Measurements from ENCODE around the gene ZCCHC14. TPM values are rescaled to one million over a fixed set of nuclear protein-coding genes. Genes with fewer than 3 reads are reported as not detected.
"Not testable (repeated sequence)": the region's sequence is repeated elsewhere in the genome, so short reads cannot be mapped to it uniquely, and the experiment has no call there.

Gene ZCCHC14
- total and polyA plus RNA-seq, 10 donors: 1.6 to 18.3 (median 13.2) TPM

DNA sequence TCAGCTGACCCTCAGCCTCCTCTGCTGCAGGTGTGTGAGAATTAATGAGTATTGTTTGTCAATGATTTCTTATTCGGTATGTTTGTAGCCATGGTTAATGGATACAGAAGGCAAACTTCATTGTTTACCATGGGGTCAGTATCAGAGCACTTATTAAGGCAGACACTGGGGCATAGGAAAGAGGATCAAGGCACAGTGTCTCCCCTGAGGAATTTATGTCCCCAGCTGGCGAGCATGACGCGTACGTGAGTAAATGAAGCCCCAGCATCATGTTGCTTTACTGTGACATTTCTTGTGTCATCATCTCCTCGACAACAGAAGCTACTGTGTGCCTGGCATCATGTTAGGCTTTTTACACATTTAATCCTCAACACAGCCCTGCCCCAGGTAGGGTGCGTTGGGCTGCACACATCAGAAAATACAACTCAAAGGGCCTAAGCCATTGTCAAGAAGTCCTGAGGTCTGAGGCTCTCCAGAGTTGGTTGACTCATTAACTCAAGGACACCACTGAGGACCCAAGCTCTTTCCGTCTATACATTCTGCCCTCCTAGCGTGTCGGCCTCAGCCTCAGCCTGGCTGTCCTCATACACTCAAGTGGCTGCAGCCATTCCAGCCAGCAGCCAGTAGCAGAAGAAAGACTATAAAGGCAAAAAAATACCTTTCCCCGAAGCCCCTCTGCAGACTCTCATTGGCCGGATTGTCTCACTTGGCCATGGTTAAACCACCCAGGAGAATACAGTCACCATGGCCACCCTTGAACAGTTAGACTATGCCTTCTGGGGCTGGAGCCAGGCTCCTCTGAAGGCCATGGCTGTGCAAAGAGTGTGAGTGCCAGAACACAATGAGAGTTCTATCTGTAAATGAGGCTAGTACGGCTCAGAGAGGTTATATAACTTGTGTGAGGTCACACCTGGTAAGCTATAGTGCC, 13.9 kb upstream of the ZCCHC14 start:
- Histone ChIP-seq H3K4me1 (peaks cover 0 to 25% (median 15%) of the 10 kb centered on the region in 6 donors), H3K9me3 (no peaks in the 10 kb centered on the region), H3K36me3 (no peaks in the 10 kb centered on the region), H3K27me3 (replicated peaks in 1 of 7) (peaks cover 0 to 63% (median 7%) of the 10 kb centered on the region in 7 donors), H3K27ac (peak overlapping the region in 1 of 8 donors; percentile 64), H3K4me3 (no peak overlapping the region)
- intact Hi-C loops (cut with DNase I; ENCODE audit: low total_unique reads): no loop called here
- peak; percentile 12 for DNase-seq
- TF ChIP-seq, protein P1, sequence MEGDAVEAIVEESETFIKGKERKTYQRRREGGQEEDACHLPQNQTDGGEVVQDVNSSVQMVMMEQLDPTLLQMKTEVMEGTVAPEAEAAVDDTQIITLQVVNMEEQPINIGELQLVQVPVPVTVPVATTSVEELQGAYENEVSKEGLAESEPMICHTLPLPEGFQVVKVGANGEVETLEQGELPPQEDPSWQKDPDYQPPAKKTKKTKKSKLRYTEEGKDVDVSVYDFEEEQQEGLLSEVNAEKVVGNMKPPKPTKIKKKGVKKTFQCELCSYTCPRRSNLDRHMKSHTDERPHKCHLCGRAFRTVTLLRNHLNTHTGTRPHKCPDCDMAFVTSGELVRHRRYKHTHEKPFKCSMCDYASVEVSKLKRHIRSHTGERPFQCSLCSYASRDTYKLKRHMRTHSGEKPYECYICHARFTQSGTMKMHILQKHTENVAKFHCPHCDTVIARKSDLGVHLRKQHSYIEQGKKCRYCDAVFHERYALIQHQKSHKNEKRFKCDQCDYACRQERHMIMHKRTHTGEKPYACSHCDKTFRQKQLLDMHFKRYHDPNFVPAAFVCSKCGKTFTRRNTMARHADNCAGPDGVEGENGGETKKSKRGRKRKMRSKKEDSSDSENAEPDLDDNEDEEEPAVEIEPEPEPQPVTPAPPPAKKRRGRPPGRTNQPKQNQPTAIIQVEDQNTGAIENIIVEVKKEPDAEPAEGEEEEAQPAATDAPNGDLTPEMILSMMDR (IDR thresholded peaks at IDR 0.05 in 8 of 11, conservative IDR thresholded peaks at IDR 0.05 in 3 of 11): no peak
- TF ChIP-seq POLR2A (IDR thresholded peaks at IDR 0.05) (no peak), POLR2AphosphoS5 (IDR thresholded peaks at IDR 0.05) (no peak)
- 84 to 90% (median 88%) methylated on average over 11 to 13 of the region's 13 CpGs for WGBS, 5 donors

DNA sequence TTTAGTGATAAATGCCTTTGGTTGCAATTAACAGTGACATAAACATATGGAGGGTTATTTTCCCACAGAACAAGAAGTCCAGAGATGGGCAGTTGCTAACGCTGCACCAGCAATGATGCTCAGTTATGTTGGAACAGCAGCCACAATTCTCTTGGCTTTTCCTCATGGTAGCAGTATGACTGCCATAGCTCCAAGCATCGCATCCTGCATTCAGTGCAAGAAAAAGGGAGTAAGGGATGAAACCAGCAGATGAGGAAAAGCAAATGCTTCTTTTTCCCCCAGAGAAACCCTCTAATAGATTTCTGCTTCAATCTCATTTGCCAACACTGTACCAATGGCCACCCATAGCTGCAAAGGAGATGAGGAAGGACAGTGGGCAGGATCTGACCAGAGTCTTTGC, 13.0 kb upstream of the ZCCHC14 start:
- H3K27ac ChIP-seq: no peak overlapping the region
- H3K27me3 ChIP-seq (replicated peaks in 1 of 7): peaks cover 0 to 67% (median 7%) of the 10 kb centered on the region in 7 donors
- no peaks in the 10 kb centered on the region for H3K36me3 ChIP-seq
- no peak overlapping the region for H3K4me3 ChIP-seq
- intact Hi-C loops (cut with DNase I; ENCODE audit: low total_unique reads): no loop called here
- TF ChIP-seq POLR2AphosphoS5 (IDR thresholded peaks at IDR 0.05): no peak
- no peaks in the 10 kb centered on the region for H3K9me3 ChIP-seq
- WGBS, 5 donors: 88 to 100% (median 98%) methylated on average over 2 of the region's 2 CpGs
- H3K4me1 ChIP-seq: peaks cover 0 to 25% (median 15%) of the 10 kb centered on the region in 6 donors
- DNase-seq: peak; percentile 4

DNA sequence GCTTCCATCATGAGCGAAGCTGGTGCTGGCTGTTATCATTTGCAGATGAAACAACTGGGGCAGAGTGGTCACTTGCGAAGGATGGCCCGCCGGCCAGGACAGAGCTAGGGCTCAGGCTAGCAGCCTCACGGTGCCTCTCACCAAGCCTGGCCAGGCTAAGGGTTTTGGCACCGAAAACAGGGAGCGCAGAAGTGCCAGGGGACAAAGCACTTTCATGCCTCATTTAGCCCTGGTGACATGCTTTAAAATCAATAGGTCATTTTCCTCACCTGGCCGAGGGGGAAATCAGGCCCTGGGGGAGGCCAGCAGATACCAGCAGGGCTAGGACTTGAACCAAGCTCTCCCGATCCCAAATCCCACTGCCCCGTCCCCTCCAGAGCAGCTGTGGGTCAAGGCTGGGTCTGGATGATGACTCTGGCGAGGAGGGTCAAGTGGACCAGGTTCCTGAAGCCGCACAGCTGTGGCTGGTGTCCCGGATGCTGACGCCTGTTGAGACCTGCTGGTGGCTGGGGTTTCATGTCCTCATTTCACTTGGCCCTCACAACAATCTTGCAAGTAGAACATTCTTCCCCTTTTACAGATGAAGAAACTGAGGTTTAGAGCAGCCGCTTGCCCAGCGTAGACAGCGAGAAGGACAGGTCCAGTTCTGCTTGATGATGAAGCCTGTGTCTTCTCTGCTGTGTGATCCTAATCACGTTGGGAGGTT, 10.6 kb upstream of the ZCCHC14 start:
- H3K4me3 ChIP-seq; H3K27ac ChIP-seq; H3K9me3 ChIP-seq; intact Hi-C loops (cut with DNase I; ENCODE audit: low total_unique reads); H3K36me3 ChIP-seq: not testable (repeated sequence)
- Histone ChIP-seq H3K4me1 (peaks cover 0 to 22% (median 14%) of the 10 kb centered on the region in 6 donors), H3K27me3 (replicated peaks in 1 of 7) (peaks cover 0 to 80% (median 7%) of the 10 kb centered on the region in 7 donors)
- WGBS, 5 donors: 65 to 84% (median 75%) methylated on average over 17 to 18 of the region's 18 CpGs
- DNase-seq: peak; percentile 66

DNA sequence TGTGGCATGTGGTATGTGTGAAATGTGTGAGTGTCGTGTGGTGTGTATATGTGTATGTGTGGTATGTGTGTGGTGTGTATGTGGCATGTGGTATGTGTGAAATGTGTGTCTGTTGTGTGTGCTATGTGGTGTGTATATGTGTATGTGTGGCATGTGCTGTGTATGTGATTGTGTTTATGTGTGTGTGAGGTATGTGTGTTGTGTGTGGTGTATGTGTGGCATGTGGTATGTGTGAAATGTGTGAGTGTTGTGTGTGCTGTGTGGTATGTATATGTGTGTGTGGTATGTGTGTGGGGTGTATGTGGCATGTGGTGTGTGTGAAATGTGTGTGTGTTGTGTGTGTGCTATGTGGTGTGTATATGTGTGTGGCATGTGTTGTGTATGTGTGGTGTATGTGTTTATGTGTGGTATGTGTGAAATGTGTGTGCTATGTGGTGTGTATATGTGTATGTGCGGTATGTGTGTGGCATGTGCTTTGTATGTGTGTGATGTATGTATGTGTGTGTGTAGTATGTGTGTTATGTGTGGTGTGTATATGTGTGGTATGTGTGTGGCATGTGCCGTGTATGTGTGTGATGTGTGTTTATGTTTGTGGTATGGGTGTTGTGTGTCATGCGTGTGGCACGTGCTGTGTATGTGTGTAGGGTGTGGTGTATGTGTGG, 9.6 kb upstream of the ZCCHC14 start:
- H3K27ac ChIP-seq: no peak overlapping the region
- no peaks in the 10 kb centered on the region for H3K9me3 ChIP-seq
- H3K27me3 ChIP-seq (replicated peaks in 1 of 7): peaks cover 0 to 79% (median 7%) of the 10 kb centered on the region in 7 donors
- no peak overlapping the region for H3K4me3 ChIP-seq
- H3K36me3 ChIP-seq: no peaks in the 10 kb centered on the region
- 90 to 97% (median 93%) methylated on average over 5 of the region's 5 CpGs for WGBS, 5 donors
- DNase-seq: peak; percentile 5
- TF ChIP-seq POLR2AphosphoS5 (IDR thresholded peaks at IDR 0.05) (no peak), POLR2A (IDR thresholded peaks at IDR 0.05) (no peak)
- TF ChIP-seq, protein P1 (IDR thresholded peaks at IDR 0.05 in 8 of 11, conservative IDR thresholded peaks at IDR 0.05 in 3 of 11): no peak
- H3K4me1 ChIP-seq: peaks cover 0 to 12% (median 5%) of the 10 kb centered on the region in 6 donors
- intact Hi-C loops (cut with DNase I; ENCODE audit: low total_unique reads): no loop called here

All from spleen (tissue), 11 donors.